ENCODE results near the gene BCR. TPM values are rescaled to one million over a fixed set of nuclear protein-coding genes. Genes with fewer than 3 reads are reported as not detected.

BCR gene
- total RNA-seq, 1 donor = 28.6 TPM

- peaks cover 70% of the 10 kb centered on the region for H4K20me1 ChIP-seq (ENCODE audit: insufficient read depth, low read length)
- H3K9me3 ChIP-seq (ENCODE audit: low read depth, low read length) = no peaks in the 10 kb centered on the region
- no peak overlapping the region for H3K4me2 ChIP-seq (ENCODE audit: insufficient read depth, low read length)
- peaks cover 6% of the 10 kb centered on the region for H3K4me1 ChIP-seq (ENCODE audit: insufficient read depth, low read length)
- no peak for TF ChIP-seq CTCF (IDR thresholded peaks at IDR 0.05; ENCODE audit: extremely low read depth, low read depth, low read length)
- peak; percentile 34 for DNase-seq (ENCODE audit: insufficient read length, low spot score, missing footprints)
- H3K27me3 ChIP-seq (ENCODE audit: insufficient read depth, low read length) = no peaks in the 10 kb centered on the region
- H3K36me3 ChIP-seq (ENCODE audit: insufficient read depth, low read length) = peaks cover 6% of the 10 kb centered on the region
- no peak overlapping the region for H3K4me3 ChIP-seq (ENCODE audit: insufficient read depth, low read length)
- no peak overlapping the region for H3K27ac ChIP-seq (ENCODE audit: low read depth, low read length)
- H2AFZ ChIP-seq (ENCODE audit: low read length) = no peak overlapping the region
- peaks cover 32% of the 10 kb centered on the region for H3K79me2 ChIP-seq (ENCODE audit: insufficient read depth, low read length)
Measured at GRCh38 chr22:23253475-23254055, 73.3 kb downstream of the BCR start.

GRCh38 chr22:23255506-23256170 is 75.3 kb downstream of the BCR start:
- DNase-seq (ENCODE audit: insufficient read length, low spot score, missing footprints) = peak; percentile 22
- Histone ChIP-seq H3K36me3 (ENCODE audit: insufficient read depth, low read length) (peaks cover 6% of the 10 kb centered on the region), H3K4me2 (ENCODE audit: insufficient read depth, low read length) (no peak overlapping the region), H3K79me2 (ENCODE audit: insufficient read depth, low read length) (peaks cover 18% of the 10 kb centered on the region), H3K4me3 (ENCODE audit: insufficient read depth, low read length) (no peak overlapping the region), H2AFZ (ENCODE audit: low read length) (no peak overlapping the region), H4K20me1 (ENCODE audit: insufficient read depth, low read length) (peaks cover 56% of the 10 kb centered on the region), H3K9me3 (ENCODE audit: low read depth, low read length) (no peaks in the 10 kb centered on the region), H3K4me1 (ENCODE audit: insufficient read depth, low read length) (peaks cover 4% of the 10 kb centered on the region), H3K27me3 (ENCODE audit: insufficient read depth, low read length) (no peaks in the 10 kb centered on the region), H3K27ac (ENCODE audit: low read depth, low read length) (no peak overlapping the region)
- TF ChIP-seq CTCF (IDR thresholded peaks at IDR 0.05; ENCODE audit: extremely low read depth, low read depth, low read length) = no peak

DNA sequence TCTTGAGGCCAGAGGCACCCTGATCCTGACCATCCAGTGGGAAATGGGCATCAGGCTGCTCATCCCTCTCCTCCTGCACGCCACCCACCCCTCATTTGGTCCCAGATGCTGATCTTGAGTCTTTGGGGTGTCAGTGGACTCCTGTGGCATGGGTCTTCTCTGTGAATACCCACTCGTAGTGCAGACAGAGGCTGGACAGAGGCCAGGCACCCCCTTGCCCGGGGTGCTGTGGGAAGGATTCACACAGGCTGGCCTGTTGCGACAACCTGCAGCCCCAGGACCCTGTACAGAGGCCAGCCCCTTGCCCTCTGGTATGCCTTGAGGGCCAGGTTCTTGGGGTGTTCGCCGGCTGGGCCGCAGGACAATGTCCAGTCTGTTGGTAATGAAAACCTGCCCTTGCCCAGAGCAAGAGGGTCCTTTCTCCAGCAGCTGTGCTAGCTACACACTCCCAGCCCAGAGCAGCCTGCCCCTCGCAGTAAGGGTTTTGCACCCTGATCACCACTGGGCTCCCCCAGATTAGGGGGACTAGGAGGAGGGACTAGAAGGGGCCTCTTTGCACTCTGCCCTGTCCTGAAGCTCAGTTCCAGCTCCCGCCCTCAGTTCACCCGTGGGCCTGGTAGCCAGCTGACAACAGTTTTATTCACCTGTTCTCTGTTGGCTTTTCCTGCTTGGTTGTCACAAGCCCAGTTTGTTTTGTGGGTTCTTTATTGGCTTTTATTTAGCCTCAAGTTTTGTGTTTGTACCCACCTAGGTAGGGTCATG is 76.0 kb downstream of the BCR start:
- Histone ChIP-seq H4K20me1 (ENCODE audit: insufficient read depth, low read length) (peaks cover 53% of the 10 kb centered on the region), H3K4me2 (ENCODE audit: insufficient read depth, low read length) (no peak overlapping the region), H2AFZ (ENCODE audit: low read length) (no peak overlapping the region), H3K27ac (ENCODE audit: low read depth, low read length) (no peak overlapping the region), H3K9me3 (ENCODE audit: low read depth, low read length) (no peaks in the 10 kb centered on the region), H3K36me3 (ENCODE audit: insufficient read depth, low read length) (peaks cover 6% of the 10 kb centered on the region), H3K27me3 (ENCODE audit: insufficient read depth, low read length) (no peaks in the 10 kb centered on the region), H3K79me2 (ENCODE audit: insufficient read depth, low read length) (peaks cover 13% of the 10 kb centered on the region), H3K4me3 (ENCODE audit: insufficient read depth, low read length) (no peak overlapping the region), H3K4me1 (ENCODE audit: insufficient read depth, low read length) (peaks cover 4% of the 10 kb centered on the region)
- peak; percentile 63 for DNase-seq (ENCODE audit: insufficient read length, low spot score, missing footprints)
- no peak for TF ChIP-seq CTCF (IDR thresholded peaks at IDR 0.05; ENCODE audit: extremely low read depth, low read depth, low read length)

Measured in osteoblast (primary cell).